Measurements from ENCODE around the gene NAPSA.

- TF ChIP-seq POLR2A (IDR thresholded peaks at IDR 0.05) (no peak), CTCF (IDR thresholded peaks at IDR 0.05) (no peak)
Measured at GRCh38 chr19:50349277-50350057, 16.0 kb downstream of the NAPSA start.
